Upper lobe of left lung (tissue), 4 donors: ENCODE results near the gene SLC26A9.

Experiments
- CTCF ChIP-seq, 6 experiments: fragments of 450-650 bp in 4 of 6; fragments of 200-600 bp in 2 of 6; sonication (generic) in 2 of 6; IDR thresholded peaks; one replicate each; pipeline ENCODE4 v1.5.1; 2016 to 2019; ENCODE audit warnings: antibody characterized with exemption in 6 of 6
- EP300 ChIP-seq, 4 donors: sonication (generic); formaldehyde crosslinking; IDR thresholded peaks; one replicate each; pipeline ENCODE4 v1.5.1; 2017; ENCODE audit warnings: antibody characterized with exemption in 4 of 4, control low read depth in 2 of 4
- POLR2AphosphoS5 ChIP-seq, 2 donors: sonication (generic); formaldehyde crosslinking; IDR thresholded peaks; one replicate each; pipeline ENCODE4 v1.5.1; 2017; ENCODE audit warnings: antibody characterized with exemption in 2 of 2

GRCh38 chr1:205922806-205923205 is 20.4 kb downstream of the SLC26A9 start:
- TF ChIP-seq CTCF (IDR thresholded peaks at IDR 0.05) (no peak), POLR2AphosphoS5 (IDR thresholded peaks at IDR 0.05) (no peak), EP300 (IDR thresholded peaks at IDR 0.05) (no peak)
